ENCODE measurements around the gene GLIPR2. TPM values are rescaled to one million over a fixed set of nuclear protein-coding genes. Genes with fewer than 3 reads are reported as not detected.

Gene GLIPR2
- total and polyA plus RNA-seq, 4 donors, result 17.4 to 112 (median 75.8) TPM

GRCh38 chr9:36118201-36118600, 18.3 kb upstream of the GLIPR2 start:
- 94 to 98% methylated on average over 2 of the region's 2 CpGs for WGBS, 2 donors
- DNase-seq, result no peak
- H3K36me3 ChIP-seq (ENCODE audit: control insufficient read depth in 4 of 4, insufficient read depth in 4 of 4, low read length in 4 of 4), result peaks cover 4 to 23% (median 10%) of the 10 kb centered on the region in 4 donors

DNA sequence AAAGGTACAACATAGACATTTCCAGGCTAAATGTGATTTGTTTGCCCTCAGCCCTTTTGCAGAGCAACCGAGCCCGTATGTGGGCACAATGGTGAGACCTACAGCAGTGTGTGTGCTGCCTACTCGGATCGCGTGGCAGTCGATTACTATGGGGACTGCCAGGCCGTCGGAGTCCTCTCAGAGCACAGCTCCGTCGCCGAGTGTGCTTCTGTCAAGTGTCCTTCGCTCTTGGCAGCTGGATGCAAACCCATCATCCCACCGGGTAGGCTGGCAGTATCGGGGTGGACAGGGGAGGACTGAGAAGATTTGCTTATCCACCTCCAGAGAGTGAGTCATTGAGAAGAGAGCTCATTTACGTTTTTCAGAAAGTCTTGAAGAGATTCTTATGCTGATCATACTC, 17.8 kb upstream of the GLIPR2 start:
- Histone ChIP-seq H3K4me1 (ENCODE audit: control insufficient read depth in 5 of 5, insufficient read depth in 5 of 5, low read length in 5 of 5) (peaks cover 0 to 4% (median 0%) of the 10 kb centered on the region in 5 donors), H3K9ac (ENCODE audit: insufficient read depth in 1 of 2, low read length in 2 of 2) (no peak overlapping the region), H3K9me3 (ENCODE audit: control insufficient read depth in 4 of 4, insufficient read depth in 3 of 4, low read length in 3 of 4) (no peaks in the 10 kb centered on the region), H3K4me3 (no peak overlapping the region), H3K27ac (ENCODE audit: low read depth in 1 of 2, low read length in 1 of 2) (no peak overlapping the region), H3K36me3 (ENCODE audit: control insufficient read depth in 4 of 4, insufficient read depth in 4 of 4, low read length in 4 of 4) (peaks cover 4 to 21% (median 10%) of the 10 kb centered on the region in 4 donors), H3K27me3 (ENCODE audit: control insufficient read depth in 3 of 3, insufficient read depth in 3 of 3, low read length in 2 of 3) (no peaks in the 10 kb centered on the region)
- ATAC-seq (ENCODE audit: insufficient read depth, low FRiP score), result peak; percentile 76
- WGBS, 2 donors, result 65 to 77% methylated on average over 15 of the region's 15 CpGs
- TF ChIP-seq, protein P1, sequence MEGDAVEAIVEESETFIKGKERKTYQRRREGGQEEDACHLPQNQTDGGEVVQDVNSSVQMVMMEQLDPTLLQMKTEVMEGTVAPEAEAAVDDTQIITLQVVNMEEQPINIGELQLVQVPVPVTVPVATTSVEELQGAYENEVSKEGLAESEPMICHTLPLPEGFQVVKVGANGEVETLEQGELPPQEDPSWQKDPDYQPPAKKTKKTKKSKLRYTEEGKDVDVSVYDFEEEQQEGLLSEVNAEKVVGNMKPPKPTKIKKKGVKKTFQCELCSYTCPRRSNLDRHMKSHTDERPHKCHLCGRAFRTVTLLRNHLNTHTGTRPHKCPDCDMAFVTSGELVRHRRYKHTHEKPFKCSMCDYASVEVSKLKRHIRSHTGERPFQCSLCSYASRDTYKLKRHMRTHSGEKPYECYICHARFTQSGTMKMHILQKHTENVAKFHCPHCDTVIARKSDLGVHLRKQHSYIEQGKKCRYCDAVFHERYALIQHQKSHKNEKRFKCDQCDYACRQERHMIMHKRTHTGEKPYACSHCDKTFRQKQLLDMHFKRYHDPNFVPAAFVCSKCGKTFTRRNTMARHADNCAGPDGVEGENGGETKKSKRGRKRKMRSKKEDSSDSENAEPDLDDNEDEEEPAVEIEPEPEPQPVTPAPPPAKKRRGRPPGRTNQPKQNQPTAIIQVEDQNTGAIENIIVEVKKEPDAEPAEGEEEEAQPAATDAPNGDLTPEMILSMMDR (IDR thresholded peaks at IDR 0.05; ENCODE audit: control extremely low read depth, extremely low read depth), result no peak
- DNase-seq, result peak in 2 of 3 donors; percentile 37 to 40

More at GRCh38 chr9:36118201-36118600, 18.3 kb upstream of the GLIPR2 start:
- H3K9me3 ChIP-seq (ENCODE audit: control insufficient read depth in 4 of 4, insufficient read depth in 3 of 4, low read length in 3 of 4), result no peaks in the 10 kb centered on the region
- H3K9ac ChIP-seq (ENCODE audit: insufficient read depth in 1 of 2, low read length in 2 of 2), result no peak overlapping the region
- H3K4me1 ChIP-seq (ENCODE audit: control insufficient read depth in 5 of 5, insufficient read depth in 5 of 5, low read length in 5 of 5), result peaks cover 0 to 4% (median 0%) of the 10 kb centered on the region in 5 donors
- no peaks in the 10 kb centered on the region for H3K27me3 ChIP-seq (ENCODE audit: control insufficient read depth in 3 of 3, insufficient read depth in 3 of 3, low read length in 2 of 3)
- H3K27ac ChIP-seq (ENCODE audit: low read depth in 1 of 2, low read length in 1 of 2), result no peak overlapping the region
- TF ChIP-seq, protein P1 (IDR thresholded peaks at IDR 0.05; ENCODE audit: control extremely low read depth, extremely low read depth), result no peak
- ATAC-seq (ENCODE audit: insufficient read depth, low FRiP score), result no peak
- no peak overlapping the region for H3K4me3 ChIP-seq

DNA sequence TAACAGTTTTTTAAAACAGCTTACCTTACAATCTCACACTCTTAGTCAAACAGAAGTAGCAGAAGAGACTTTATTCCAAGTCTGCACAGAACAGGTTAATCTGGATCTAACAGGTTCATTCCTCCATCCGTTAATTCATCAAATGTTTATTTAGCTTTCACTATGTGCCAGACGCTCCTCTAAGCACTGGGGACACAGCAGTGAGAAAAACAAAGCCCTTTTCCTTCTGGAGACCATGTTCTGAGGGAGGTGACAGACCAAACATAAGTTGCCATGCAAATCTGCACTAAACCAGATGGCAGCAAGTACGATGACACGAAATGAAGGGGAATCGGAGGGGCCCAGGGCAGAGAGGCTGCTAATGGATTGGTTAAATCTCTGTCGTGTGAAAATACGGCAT, 17.1 kb upstream of the GLIPR2 start:
- WGBS, 2 donors, result 64 to 76% methylated on average over 7 of the region's 7 CpGs

More for the DNA sequence above, 17.1 kb upstream of the GLIPR2 start:
- Histone ChIP-seq H3K27me3 (ENCODE audit: control insufficient read depth in 3 of 3, insufficient read depth in 3 of 3, low read length in 2 of 3) (no peaks in the 10 kb centered on the region), H3K36me3 (ENCODE audit: control insufficient read depth in 4 of 4, insufficient read depth in 4 of 4, low read length in 4 of 4) (peaks cover 4 to 19% (median 10%) of the 10 kb centered on the region in 4 donors), H3K4me3 (no peak overlapping the region), H3K9ac (ENCODE audit: insufficient read depth in 1 of 2, low read length in 2 of 2) (no peak overlapping the region), H3K9me3 (ENCODE audit: control insufficient read depth in 4 of 4, insufficient read depth in 3 of 4, low read length in 3 of 4) (no peaks in the 10 kb centered on the region), H3K4me1 (ENCODE audit: control insufficient read depth in 5 of 5, insufficient read depth in 5 of 5, low read length in 5 of 5) (peaks cover 0 to 4% (median 0%) of the 10 kb centered on the region in 5 donors), H3K27ac (ENCODE audit: low read depth in 1 of 2, low read length in 1 of 2) (no peak overlapping the region)
- DNase-seq (peak in 2 of 3 donors; percentile 46 to 66), ATAC-seq (ENCODE audit: insufficient read depth, low FRiP score) (no peak)
- TF ChIP-seq, protein P1 (IDR thresholded peaks at IDR 0.05; ENCODE audit: control extremely low read depth, extremely low read depth), result no peak
